Gastrocnemius medialis (tissue), 4 donors: ENCODE results near the gene MIAT. TPM values are rescaled to one million over a fixed set of nuclear protein-coding genes. Genes with fewer than 3 reads are reported as not detected.
"Not testable (repeated sequence)": the region's sequence is repeated elsewhere in the genome, so short reads cannot be mapped to it uniquely, and the experiment has no call there.

Experiments used
- ATAC-seq, 2 donors: fragments of 150-250 bp; one replicate each; pipeline ENCODE4 v1.9.1; 2016
- DNase-seq, 2 donors: peaks; one replicate each; pipeline ENCODE4 v3.0.0-alpha.2; 2019
- H3K27ac ChIP-seq, 4 donors: fragments of 200-600 bp; sonication (generic); 1 replicate in 1 of 4; 2 replicates in 3 of 4; pipeline ENCODE4 v1.5.1; 2016 to 2018; ENCODE audit warnings: mild to moderate bottlenecking in 2 of 4, moderate library complexity in 1 of 4
- H3K27me3 ChIP-seq, 3 donors: fragments of 200-600 bp; sonication (generic) in 2 of 3; 1 replicate in 1 of 3; 2 replicates in 2 of 3; pipeline versions ENCODE4 v1.5.1 to v1.6.0; 2016 to 2019; ENCODE audit warnings: mild to moderate bottlenecking in 1 of 3, moderate library complexity in 1 of 3
- H3K36me3 ChIP-seq, 2 donors: fragments of 200-600 bp; sonication (generic) in 1 of 2; one replicate each; pipeline ENCODE4 v1.5.1; 2017 to 2018
- H3K4me1 ChIP-seq, 2 donors: fragments of 200-600 bp; sonication (generic) in 1 of 2; one replicate each; pipeline ENCODE4 v1.5.1; 2016 to 2017; ENCODE audit warnings: mild to moderate bottlenecking in 2 of 2
- H3K4me3 ChIP-seq, 4 donors: fragments of 200-600 bp; sonication (generic) in 3 of 4; 1 replicate in 1 of 4; 2 replicates in 3 of 4; pipeline ENCODE4 v1.5.1; 2016 to 2019; ENCODE audit warnings: mild to moderate bottlenecking in 2 of 4
- H3K9me3 ChIP-seq, 3 donors: fragments of 200-600 bp; sonication (generic) in 2 of 3; 1 replicate in 1 of 3; 2 replicates in 2 of 3; pipeline ENCODE4 v1.5.1; 2016 to 2019
- CTCF ChIP-seq, 5 experiments: fragments of 450-650 bp in 3 of 5; fragments of 200-600 bp in 2 of 5; sonication (generic) in 2 of 5; IDR thresholded peaks in 4 of 5; conservative IDR thresholded peaks in 1 of 5; 1 replicate in 4 of 5; 2 replicates in 1 of 5; pipeline ENCODE4 v1.5.1; 2016 to 2019; ENCODE audit warnings: antibody characterized with exemption in 5 of 5, mild to moderate bottlenecking in 3 of 5, moderate library complexity in 3 of 5
- POLR2A ChIP-seq, 2 donors: fragments of 450-650 bp; IDR thresholded peaks; one replicate each; pipeline ENCODE4 v1.6.1; 2017; ENCODE audit warnings: antibody characterized with exemption in 2 of 2, mild to moderate bottlenecking in 2 of 2, moderate library complexity in 2 of 2
- in situ Hi-C, 4 donors: fragments of 200-750 bp; cut with MboI; loops; one replicate each; pipeline versions ENCODE4 v1.15.0 to v1.8.0; 2017; ENCODE audit warnings: low sequenced_read_pairs in 4 of 4
- intact Hi-C: fragments of 100-400 bp; cut with DNase I; formaldehyde crosslinking; loops from one replicate; pipeline ENCODE4 v1.15.1; 2023; ENCODE audit warnings: low total_unique reads
- total RNA-seq, 4 donors: library from RNA; depleted of rRNA; stranded (reverse); fragments of >200 nt; gene quantifications; one replicate each; pipeline versions ENCODE4 v1.1.0 to v1.2.3, GENCODE V29; 2016

Gene MIAT
- total RNA-seq, 4 donors from 2014 or later = 0.02 to 0.25 (median 0.07) TPM; not detected in 1

GRCh38 chr22:26610996-26611395 lies 46.4 kb upstream of the MIAT start:
- intact Hi-C loops (no loop called here), in situ Hi-C loops (no loop called here)
- TF ChIP-seq CTCF (IDR thresholded peaks at IDR 0.05 in 4 of 5, conservative IDR thresholded peaks at IDR 0.05 in 1 of 5) (no peak), POLR2A (IDR thresholded peaks at IDR 0.05) (no peak)
- Histone ChIP-seq H3K4me1 (no peaks in the 10 kb centered on the region), H3K27ac (no peak overlapping the region), H3K9me3 (no peaks in the 10 kb centered on the region), H3K36me3 (no peaks in the 10 kb centered on the region), H3K27me3 (peaks cover 0 to 10% (median 8%) of the 10 kb centered on the region in 3 donors), H3K4me3 (no peak overlapping the region)
- ATAC-seq = no peak
- DNase-seq = no peak

- no peak for ATAC-seq
- Histone ChIP-seq H3K4me3 (no peak overlapping the region), H3K36me3 (no peaks in the 10 kb centered on the region), H3K9me3 (no peaks in the 10 kb centered on the region), H3K27ac (no peak overlapping the region), H3K27me3 (peaks cover 0 to 10% (median 8%) of the 10 kb centered on the region in 3 donors), H3K4me1 (no peaks in the 10 kb centered on the region)
- intact Hi-C loops = no loop called here
- no peak for DNase-seq
- in situ Hi-C loops = no loop called here
- TF ChIP-seq POLR2A (IDR thresholded peaks at IDR 0.05) = no peak
Measured at GRCh38 chr22:26612652-26613051, 44.7 kb upstream of the MIAT start.

GRCh38 chr22:26613753-26614152 lies 43.6 kb upstream of the MIAT start:
- ATAC-seq, H3K4me1 ChIP-seq, DNase-seq, H3K36me3 ChIP-seq, H3K4me3 ChIP-seq, intact Hi-C loops, H3K9me3 ChIP-seq, H3K27ac ChIP-seq, in situ Hi-C loops: not testable (repeated sequence)
- peaks cover 0 to 10% (median 8%) of the 10 kb centered on the region in 3 donors for H3K27me3 ChIP-seq

GRCh38 chr22:26614322-26614721 lies 43.1 kb upstream of the MIAT start:
- intact Hi-C loops (no loop called here), in situ Hi-C loops (no loop called here)
- peaks cover 0 to 10% (median 8%) of the 10 kb centered on the region in 3 donors for H3K27me3 ChIP-seq
- DNase-seq (no peak), ATAC-seq (no peak)
- TF ChIP-seq POLR2A (IDR thresholded peaks at IDR 0.05) (no peak), CTCF (IDR thresholded peaks at IDR 0.05 in 4 of 5, conservative IDR thresholded peaks at IDR 0.05 in 1 of 5) (no peak)
- no peaks in the 10 kb centered on the region for H3K9me3 ChIP-seq
- H3K36me3 ChIP-seq = no peaks in the 10 kb centered on the region
- H3K27ac ChIP-seq = no peak overlapping the region
- H3K4me1 ChIP-seq = no peaks in the 10 kb centered on the region
- no peak overlapping the region for H3K4me3 ChIP-seq

GRCh38 chr22:26615149-26615548 lies 42.2 kb upstream of the MIAT start:
- H3K27ac ChIP-seq = no peak overlapping the region
- ATAC-seq (no peak), DNase-seq (no peak)
- no peak for TF ChIP-seq CTCF (IDR thresholded peaks at IDR 0.05 in 4 of 5, conservative IDR thresholded peaks at IDR 0.05 in 1 of 5)
- no peak for TF ChIP-seq POLR2A (IDR thresholded peaks at IDR 0.05)
- intact Hi-C loops (no loop called here), in situ Hi-C loops (no loop called here)
- H3K4me3 ChIP-seq = no peak overlapping the region
- no peaks in the 10 kb centered on the region for H3K36me3 ChIP-seq
- H3K4me1 ChIP-seq = no peaks in the 10 kb centered on the region
- no peaks in the 10 kb centered on the region for H3K9me3 ChIP-seq
- peaks cover 0 to 10% (median 8%) of the 10 kb centered on the region in 3 donors for H3K27me3 ChIP-seq

GRCh38 chr22:26615830-26616435 lies 41.5 kb upstream of the MIAT start:
- TF ChIP-seq POLR2A (IDR thresholded peaks at IDR 0.05) (no peak), CTCF (IDR thresholded peaks at IDR 0.05 in 4 of 5, conservative IDR thresholded peaks at IDR 0.05 in 1 of 5) (no peak)
- intact Hi-C loops (no loop called here), in situ Hi-C loops (no loop called here)
- no peaks in the 10 kb centered on the region for H3K9me3 ChIP-seq
- DNase-seq = no peak
- no peak for ATAC-seq
- peaks cover 0 to 10% (median 8%) of the 10 kb centered on the region in 3 donors for H3K27me3 ChIP-seq
- no peaks in the 10 kb centered on the region for H3K4me1 ChIP-seq
- no peaks in the 10 kb centered on the region for H3K36me3 ChIP-seq
- no peak overlapping the region for H3K4me3 ChIP-seq
- no peak overlapping the region for H3K27ac ChIP-seq
